NCI-H1417 (cell line): Measurements from ENCODE around the gene PRG2.
A peak's percentile ranks its signal among the peaks of the same experiment; 100 is the strongest.
"Not testable (repeated sequence)": the region's sequence is repeated elsewhere in the genome, so short reads cannot be mapped to it uniquely, and the experiment has no call there.

Source experiments
- DNase-seq, 3 experiments: peaks; one replicate each; lab custom pipeline; 2025; lab: John Stamatoyannopoulos, UW

The PRG2 gene

DNA sequence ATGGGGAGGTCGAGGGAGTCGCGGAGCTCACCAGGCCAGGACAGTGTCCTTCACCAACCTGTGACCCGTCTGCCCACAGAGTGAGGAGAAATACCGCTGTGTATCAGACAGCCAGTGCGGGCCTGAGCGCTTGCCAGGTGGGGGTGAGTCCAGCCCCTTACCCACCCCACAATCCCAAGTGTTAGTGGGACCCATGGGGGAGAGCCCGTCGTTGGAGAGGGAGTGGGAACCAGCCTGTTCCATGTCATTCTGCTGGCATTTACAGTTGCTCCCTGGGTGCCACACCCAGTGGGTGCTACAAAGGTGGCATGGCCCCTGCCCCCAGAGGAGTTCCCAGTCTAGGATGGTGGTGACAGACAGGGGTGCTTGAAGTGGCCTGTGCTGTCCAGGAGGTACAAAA, 43.1 kb downstream of the PRG2 start:
- DNase-seq, result no peak

DNA sequence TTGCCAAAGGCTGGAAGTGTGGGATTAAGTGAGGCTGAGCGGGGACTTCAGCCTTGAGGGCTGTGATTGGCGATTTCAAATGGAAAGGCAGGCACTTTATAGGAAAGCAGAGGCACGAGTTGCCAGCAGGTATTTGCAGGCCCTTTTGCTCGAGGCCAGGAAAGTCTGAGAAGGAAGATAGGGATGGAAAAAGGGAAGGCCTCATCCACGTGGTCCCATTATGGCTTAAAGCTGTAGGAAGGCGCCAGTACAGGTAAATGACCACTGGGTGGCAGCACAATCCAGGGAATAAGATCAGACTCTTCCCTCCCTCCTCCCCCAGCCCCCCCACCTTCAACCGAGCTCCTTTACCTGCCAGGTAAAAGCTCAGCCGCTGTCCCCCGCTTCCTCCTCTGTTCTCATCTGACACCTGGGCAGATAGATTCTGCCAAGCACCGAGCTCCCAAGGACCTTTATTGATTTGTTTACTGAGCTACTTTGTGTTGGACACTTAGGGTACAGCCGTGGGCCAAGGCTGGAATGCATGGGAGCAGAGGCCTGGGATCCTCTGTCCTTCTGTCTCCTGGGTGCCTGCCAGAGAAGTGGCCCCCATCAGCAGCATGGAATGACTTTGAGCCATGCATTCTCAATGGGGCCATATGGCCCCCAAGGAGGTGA, 44.8 kb downstream of the PRG2 start:
- peak; percentile 66 to 89 (median 79) for DNase-seq

DNA sequence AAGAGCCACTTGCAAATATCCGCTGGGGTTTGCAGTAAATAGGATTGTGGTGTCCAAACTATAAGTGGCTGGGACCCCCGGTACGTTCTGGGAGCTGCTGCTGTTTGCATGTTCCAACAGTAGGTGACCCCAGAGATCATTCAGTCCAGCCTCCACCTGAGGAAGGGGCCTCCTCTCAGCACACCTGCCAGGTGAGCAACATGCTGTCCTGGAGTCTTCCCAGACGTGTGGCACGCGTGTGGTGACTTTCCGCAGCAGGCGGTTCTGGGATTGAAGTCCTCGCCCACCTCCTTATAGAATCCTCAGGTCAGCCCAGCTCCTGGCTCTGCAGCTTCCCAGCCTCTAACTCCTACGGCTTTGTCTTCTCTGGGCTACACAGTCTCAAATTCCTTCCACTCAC, 45.6 kb downstream of the PRG2 start:
- no peak for DNase-seq

DNA sequence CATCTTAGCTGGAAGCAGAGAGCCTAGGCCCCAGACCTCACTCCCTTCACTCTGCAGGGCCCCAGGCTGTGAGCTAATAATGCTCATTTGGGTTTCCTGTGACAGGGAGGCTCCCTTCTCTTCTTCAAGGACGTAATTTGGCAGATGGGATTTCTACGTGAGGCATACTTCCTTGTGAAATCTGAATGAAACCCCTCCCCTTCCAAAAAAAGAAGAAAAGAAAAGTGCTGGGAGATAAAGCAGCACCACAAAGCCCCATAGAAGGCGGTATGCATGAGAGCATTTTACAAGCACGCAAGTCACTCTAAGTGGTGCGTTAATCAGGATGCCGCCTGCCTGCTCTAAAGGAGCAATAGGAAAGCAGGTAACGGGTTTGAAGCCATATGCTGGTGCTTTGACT, 46.6 kb downstream of the PRG2 start:
- DNase-seq, result peak in 2 of 3 experiments; percentile 22 to 51

DNA sequence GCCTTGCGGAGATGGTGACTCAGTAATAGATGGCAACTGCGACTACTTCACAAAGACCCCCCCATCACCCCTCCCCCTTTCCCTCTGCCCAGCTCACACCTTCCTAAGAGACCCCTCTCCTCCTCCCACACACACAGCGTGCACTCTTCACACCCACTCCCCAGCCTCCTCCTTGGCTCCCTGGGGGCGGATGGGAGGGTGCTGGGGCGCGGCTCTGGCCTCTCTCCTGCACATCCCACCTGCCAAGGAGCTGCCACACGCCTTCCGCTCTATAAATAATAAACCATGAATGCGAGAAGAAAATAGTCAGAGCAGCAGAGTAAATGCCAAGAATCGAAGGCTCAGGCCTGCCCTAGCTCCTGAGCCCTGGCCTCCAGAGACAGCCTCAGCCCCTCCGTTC, 47.7 kb downstream of the PRG2 start:
- no peak for DNase-seq

DNA sequence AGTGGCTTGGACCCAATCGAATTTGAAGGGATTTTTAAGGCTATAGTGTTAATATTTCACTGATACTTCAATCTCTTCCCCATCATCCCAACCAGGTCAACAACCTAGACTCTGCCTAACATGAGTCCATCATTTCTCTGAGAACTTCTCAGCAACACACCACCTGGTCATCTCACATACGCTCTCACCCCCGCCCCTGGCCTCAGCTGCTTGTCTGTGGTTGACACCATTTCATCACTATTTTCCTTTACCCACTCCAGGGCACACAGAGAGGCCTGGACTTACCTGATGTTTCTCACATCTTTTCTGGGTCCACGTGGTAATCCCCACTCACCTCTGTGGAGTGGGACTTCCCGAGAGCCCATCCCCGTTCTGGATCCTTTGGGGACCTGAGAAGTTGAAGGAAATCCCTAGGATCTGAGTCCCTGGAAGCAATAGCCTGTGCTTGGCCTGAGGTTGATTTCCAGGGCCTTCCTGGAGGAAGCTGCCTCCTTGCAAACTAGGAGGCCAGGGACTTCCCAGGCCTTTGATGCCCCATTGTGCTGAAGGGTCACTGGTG, 49.1 kb downstream of the PRG2 start:
- DNase-seq, result no peak

DNA sequence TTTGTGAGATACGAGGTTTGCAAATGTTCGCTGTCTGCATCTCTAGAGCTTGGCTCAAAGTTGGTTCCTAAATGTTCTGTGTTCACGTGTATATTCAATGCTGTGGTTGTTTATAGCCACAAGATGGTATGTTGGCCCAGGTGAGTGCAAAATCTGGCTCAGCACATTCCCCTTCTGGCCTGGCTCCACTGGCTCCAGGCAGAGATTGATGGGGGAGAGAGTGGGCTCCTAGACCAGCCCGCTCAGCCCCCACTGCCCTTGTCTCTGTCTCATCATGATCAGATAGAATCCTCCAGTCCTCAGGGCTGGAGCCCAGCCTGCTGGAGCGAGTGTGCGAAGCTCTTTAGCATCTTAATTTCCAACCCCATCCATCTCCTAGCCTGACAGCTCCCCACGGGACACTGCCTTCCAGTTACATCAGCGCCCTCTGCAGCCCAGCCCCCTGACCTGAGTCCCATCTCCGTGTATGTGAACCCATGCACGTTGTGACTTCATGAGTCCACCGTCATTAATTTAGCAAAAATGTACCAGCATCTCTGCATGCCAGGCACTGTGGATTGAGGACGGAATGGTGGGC, 50.3 kb downstream of the PRG2 start:
- peak in 1 of 3 experiments; percentile 2 for DNase-seq

DNA sequence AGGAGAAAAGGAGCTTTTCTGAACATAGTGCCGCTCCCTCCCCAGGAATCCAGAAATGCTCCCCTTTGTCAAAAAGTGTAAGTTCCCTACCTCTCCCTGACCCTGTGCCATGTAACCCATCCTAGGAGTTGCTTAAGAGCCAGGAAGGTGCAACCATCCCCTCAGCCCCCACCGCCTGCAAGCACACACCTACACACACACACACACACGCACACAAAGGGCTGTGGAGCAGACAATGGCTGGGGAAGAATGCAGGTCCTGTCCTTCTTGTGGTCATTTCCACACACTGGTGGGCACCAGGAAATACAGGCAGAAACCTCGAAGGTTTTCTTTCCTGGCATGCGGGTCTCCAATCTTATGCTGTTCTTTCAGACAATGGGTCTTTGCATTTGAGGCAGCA, 51.1 kb downstream of the PRG2 start:
- no peak for DNase-seq

DNA sequence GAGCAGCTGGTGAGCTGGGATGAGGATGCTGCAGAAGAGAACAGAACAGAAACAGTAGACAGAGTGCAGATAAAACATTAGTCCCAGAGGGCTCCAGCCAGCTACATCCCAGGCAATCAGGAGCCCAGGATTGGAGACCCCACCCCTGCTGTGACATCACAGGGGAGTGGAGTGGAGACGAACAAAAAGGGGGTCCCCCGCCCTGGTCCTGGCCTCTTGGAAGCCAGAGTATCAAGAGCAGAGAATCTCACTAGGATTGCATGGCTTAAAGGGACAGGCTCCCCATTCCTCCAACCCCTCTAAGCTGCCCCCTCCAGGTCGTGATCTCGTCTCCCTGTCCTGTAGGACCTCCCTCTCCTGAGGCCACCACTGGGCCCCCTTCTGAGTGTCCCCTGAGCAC, 52.3 kb downstream of the PRG2 start, which contains the start of gene P2RX3:
TSS of gene P2RX3 (plus strand) at position 211 of the 400 bp plus-strand sequence. CDS start 199 bp downstream, outside the sequence.
- no peak for DNase-seq

DNA sequence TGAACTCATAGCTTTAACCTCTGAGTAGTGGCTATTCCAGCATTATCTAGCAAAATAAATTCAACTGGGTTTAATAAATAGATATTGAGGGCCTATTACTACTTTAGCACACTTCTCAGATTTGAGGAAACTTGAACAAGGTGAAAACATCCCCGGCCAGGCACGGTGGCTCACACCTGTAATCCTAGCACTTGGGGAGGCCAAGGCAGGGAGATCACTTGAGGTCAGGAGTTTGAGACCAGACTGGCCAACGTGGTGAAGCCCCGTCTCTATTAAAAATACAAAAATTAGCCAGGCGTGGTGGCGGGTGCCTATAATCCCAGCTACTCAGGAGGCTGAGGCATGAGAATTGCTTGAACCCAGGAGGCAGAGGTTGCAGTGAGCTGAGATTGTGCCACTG, 53.6 kb downstream of the PRG2 start:
- DNase-seq, result not testable (repeated sequence)
